ENCODE data around the gene SMIM20.

Gene SMIM20

DNA sequence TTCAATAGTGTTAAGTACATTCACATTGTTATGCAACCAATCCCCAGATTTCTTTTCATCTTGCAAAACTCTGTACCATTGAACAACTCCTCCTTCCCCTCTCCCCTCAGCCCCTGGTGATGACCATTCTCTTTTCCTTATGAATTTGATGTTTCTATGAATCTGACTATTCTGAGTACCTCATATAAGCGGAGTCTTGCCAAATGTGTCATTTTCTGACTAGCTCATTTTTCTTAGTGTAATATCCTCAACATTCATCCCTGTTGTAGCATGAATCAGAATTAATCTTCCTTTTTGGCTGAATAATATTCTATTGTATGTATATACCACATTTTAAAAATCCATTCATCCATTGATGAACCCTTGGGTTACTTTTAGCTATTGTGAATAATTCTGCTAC, 34.0 kb downstream of the SMIM20 start:
- Histone ChIP-seq H4K8ac (ENCODE audit: low read depth, low read length) (no peak overlapping the region), H3K27ac (ENCODE audit: low read depth, low read length) (no peak overlapping the region), H3K79me1 (ENCODE audit: low read length) (no peaks in the 10 kb centered on the region), H2BK120ac (ENCODE audit: insufficient read depth, low read length, poor library complexity) (no peak overlapping the region), H3K18ac (ENCODE audit: low read length) (no peak overlapping the region), H2AK5ac (ENCODE audit: low read length) (no peak overlapping the region), H2BK5ac (ENCODE audit: low read depth, low read length, poor library complexity) (no peak overlapping the region), H3K4me1 (ENCODE audit: control insufficient read depth in 1 of 2, insufficient read depth in 2 of 2, low read length in 2 of 2) (no peaks in the 10 kb centered on the region), H4K12ac (ENCODE audit: low read depth, low read length) (no peak overlapping the region), H3K4me3 (ENCODE audit: low read depth, low read length) (no peak overlapping the region), H2BK12ac (ENCODE audit: low read length) (no peak overlapping the region), H3K4me2 (ENCODE audit: low read length) (no peak overlapping the region), H2AFZ (ENCODE audit: insufficient read depth, low read length, poor library complexity) (no peak overlapping the region), H3K14ac (ENCODE audit: low read length) (no peak overlapping the region), H4K91ac (ENCODE audit: low read depth, low read length) (no peak overlapping the region), H3K79me2 (ENCODE audit: control insufficient read depth, insufficient read depth, low read length, poor library complexity) (no peaks in the 10 kb centered on the region), H3K36me3 (ENCODE audit: control insufficient read depth in 1 of 2, insufficient read depth in 2 of 2, low read length in 2 of 2) (no peaks in the 10 kb centered on the region), H3K9me3 (ENCODE audit: insufficient read depth, low read depth, low read length) (no peaks in the 10 kb centered on the region), H3K9ac (ENCODE audit: low read length) (no peak overlapping the region), H3K27me3 (ENCODE audit: insufficient read depth, low read length) (no peaks in the 10 kb centered on the region), H3K23ac (ENCODE audit: low read length) (no peak overlapping the region), H3K4ac (ENCODE audit: low read depth, low read length) (no peak overlapping the region)
- no CpG with 5 or more reads among the region's 1 CpG for WGBS (ENCODE audit: extremely low coverage, insufficient coverage, insufficient read length)
- no peak for DNase-seq

DNA sequence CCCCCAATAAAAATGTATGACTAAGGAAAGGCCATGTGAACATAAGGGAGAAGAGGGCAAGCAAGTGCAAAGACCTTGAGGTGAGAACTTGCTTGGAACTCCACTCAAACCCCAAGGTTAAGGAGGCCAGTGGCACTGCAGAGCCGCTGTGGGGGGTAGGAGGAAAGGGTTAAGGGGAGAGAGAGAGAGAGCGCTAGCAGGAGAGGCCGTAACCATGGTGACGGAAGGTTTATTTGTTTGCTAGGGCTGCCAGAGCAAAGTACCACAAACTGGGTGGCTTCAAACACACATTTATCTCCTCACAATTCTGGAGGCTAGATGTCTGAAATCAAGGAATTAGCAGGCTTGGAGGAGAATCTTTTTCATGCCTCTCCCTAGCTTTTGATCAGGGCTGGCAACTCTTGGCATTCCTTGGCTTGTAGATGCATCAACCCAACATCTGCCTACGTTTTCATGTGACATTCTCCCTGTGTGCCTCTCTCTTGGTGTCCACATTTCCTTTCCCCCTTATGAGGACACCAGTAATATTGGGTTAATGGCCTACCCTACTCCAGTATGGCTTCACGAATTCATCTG, 35.2 kb downstream of the SMIM20 start:
- H3K36me3 ChIP-seq (ENCODE audit: control insufficient read depth in 1 of 2, insufficient read depth in 2 of 2, low read length in 2 of 2) = no peaks in the 10 kb centered on the region
- no peak overlapping the region for H4K12ac ChIP-seq (ENCODE audit: low read depth, low read length)
- H3K9me3 ChIP-seq (ENCODE audit: insufficient read depth, low read depth, low read length) = no peaks in the 10 kb centered on the region
- no peak for DNase-seq
- no peak overlapping the region for H3K4me3 ChIP-seq (ENCODE audit: low read depth, low read length)
- no peaks in the 10 kb centered on the region for H3K79me1 ChIP-seq (ENCODE audit: low read length)
- no peaks in the 10 kb centered on the region for H3K4me1 ChIP-seq (ENCODE audit: control insufficient read depth in 1 of 2, insufficient read depth in 2 of 2, low read length in 2 of 2)
- H2BK120ac ChIP-seq (ENCODE audit: insufficient read depth, low read length, poor library complexity) = no peak overlapping the region
- no peak overlapping the region for H3K4ac ChIP-seq (ENCODE audit: low read depth, low read length)
- no peak overlapping the region for H4K91ac ChIP-seq (ENCODE audit: low read depth, low read length)
- no peaks in the 10 kb centered on the region for H3K27me3 ChIP-seq (ENCODE audit: insufficient read depth, low read length)
- no peak overlapping the region for H2BK12ac ChIP-seq (ENCODE audit: low read length)
- H3K18ac ChIP-seq (ENCODE audit: low read length) = no peak overlapping the region
- H3K23ac ChIP-seq (ENCODE audit: low read length) = no peak overlapping the region
- H2AK5ac ChIP-seq (ENCODE audit: low read length) = no peak overlapping the region
- H2BK5ac ChIP-seq (ENCODE audit: low read depth, low read length, poor library complexity) = no peak overlapping the region
- H2AFZ ChIP-seq (ENCODE audit: insufficient read depth, low read length, poor library complexity) = no peak overlapping the region
- no peaks in the 10 kb centered on the region for H3K79me2 ChIP-seq (ENCODE audit: control insufficient read depth, insufficient read depth, low read length, poor library complexity)
- H3K27ac ChIP-seq (ENCODE audit: low read depth, low read length) = no peak overlapping the region
- no peak overlapping the region for H3K14ac ChIP-seq (ENCODE audit: low read length)
- WGBS (ENCODE audit: extremely low coverage, insufficient coverage, insufficient read length) = no CpG with 5 or more reads among the region's 6 CpGs
- no peak overlapping the region for H4K8ac ChIP-seq (ENCODE audit: low read depth, low read length)
- H3K9ac ChIP-seq (ENCODE audit: low read length) = no peak overlapping the region
- H3K4me2 ChIP-seq (ENCODE audit: low read length) = no peak overlapping the region

DNA sequence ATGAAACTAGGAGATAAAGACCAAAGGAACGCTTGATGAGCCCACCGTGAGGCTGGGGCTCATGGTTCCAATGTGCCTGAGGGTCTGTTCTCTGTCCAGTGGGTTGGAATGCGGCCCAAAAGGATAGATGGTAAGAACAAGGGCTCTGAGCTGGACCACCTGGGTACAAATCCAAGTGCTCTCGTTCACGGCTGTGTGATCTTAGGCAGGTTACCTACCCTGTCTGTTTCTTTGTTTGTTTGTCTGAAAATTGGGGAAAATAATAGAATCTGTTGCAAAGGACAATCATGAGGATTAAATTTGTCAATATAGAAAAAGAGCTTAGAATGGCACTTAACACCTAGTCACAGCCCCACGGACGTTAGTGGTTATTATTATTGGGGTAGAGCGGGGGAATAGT, 36.0 kb downstream of the SMIM20 start:
- Histone ChIP-seq H3K4me3 (ENCODE audit: low read depth, low read length) (no peak overlapping the region), H2AFZ (ENCODE audit: insufficient read depth, low read length, poor library complexity) (no peak overlapping the region), H3K79me2 (ENCODE audit: control insufficient read depth, insufficient read depth, low read length, poor library complexity) (no peaks in the 10 kb centered on the region), H3K36me3 (ENCODE audit: control insufficient read depth in 1 of 2, insufficient read depth in 2 of 2, low read length in 2 of 2) (no peaks in the 10 kb centered on the region), H3K14ac (ENCODE audit: low read length) (no peak overlapping the region), H3K18ac (ENCODE audit: low read length) (no peak overlapping the region), H3K9ac (ENCODE audit: low read length) (no peak overlapping the region), H4K91ac (ENCODE audit: low read depth, low read length) (no peak overlapping the region), H2BK5ac (ENCODE audit: low read depth, low read length, poor library complexity) (no peak overlapping the region), H3K4me1 (ENCODE audit: control insufficient read depth in 1 of 2, insufficient read depth in 2 of 2, low read length in 2 of 2) (no peaks in the 10 kb centered on the region), H2AK5ac (ENCODE audit: low read length) (no peak overlapping the region), H3K4me2 (ENCODE audit: low read length) (no peak overlapping the region), H3K4ac (ENCODE audit: low read depth, low read length) (no peak overlapping the region), H4K8ac (ENCODE audit: low read depth, low read length) (no peak overlapping the region), H4K12ac (ENCODE audit: low read depth, low read length) (no peak overlapping the region), H3K23ac (ENCODE audit: low read length) (no peak overlapping the region), H3K27me3 (ENCODE audit: insufficient read depth, low read length) (no peaks in the 10 kb centered on the region), H3K9me3 (ENCODE audit: insufficient read depth, low read depth, low read length) (no peaks in the 10 kb centered on the region), H2BK12ac (ENCODE audit: low read length) (no peak overlapping the region), H3K79me1 (ENCODE audit: low read length) (no peaks in the 10 kb centered on the region), H2BK120ac (ENCODE audit: insufficient read depth, low read length, poor library complexity) (no peak overlapping the region), H3K27ac (ENCODE audit: low read depth, low read length) (no peak overlapping the region)
- no CpG with 5 or more reads among the region's 8 CpGs for WGBS (ENCODE audit: extremely low coverage, insufficient coverage, insufficient read length)
- no peak for DNase-seq

DNA sequence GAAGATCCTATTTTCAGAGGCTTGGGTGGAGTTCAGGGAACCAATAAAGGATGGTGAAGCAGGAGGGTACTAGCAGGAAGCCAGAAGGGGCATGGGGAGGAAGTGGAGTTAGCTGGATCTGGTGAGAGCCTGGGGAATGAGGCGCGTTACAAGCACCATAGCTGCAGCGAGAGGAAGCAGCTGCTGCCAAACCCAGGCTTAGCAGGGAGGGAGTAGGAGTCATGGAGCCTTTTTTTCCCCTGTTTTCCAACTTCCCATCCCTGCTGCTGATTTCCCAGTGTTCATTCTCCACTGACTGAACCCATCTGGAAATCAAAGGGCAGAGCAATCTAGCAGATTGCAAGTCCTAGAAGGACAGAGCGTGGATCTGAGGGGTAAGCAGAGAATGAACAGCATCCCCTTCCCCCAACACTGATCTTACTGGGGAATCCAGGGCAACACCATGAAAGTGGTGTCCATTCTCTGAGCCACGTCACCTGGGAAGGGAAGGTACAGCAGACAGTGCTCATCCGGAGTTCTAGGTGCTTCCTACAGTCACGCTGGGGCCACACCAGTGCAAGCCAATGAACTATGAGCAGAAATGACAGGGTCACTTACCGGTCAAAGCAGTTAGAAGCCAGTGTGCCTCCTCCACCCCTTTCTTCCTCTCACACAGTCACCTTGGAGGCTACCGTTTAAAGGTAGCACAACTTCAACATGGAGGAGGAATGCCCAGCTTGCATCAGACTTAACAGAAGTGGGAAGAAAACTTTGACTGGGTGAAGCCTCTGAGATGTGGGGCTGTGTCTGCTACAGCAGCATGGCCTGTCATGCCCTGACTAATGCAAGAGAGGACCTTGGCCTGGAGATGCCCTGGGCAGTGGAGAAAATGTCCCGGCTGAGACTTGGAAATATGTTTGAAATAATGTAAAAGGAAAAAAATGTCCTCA, 36.7 kb downstream of the SMIM20 start:
- Histone ChIP-seq H3K4me3 (ENCODE audit: low read depth, low read length) (no peak overlapping the region), H3K79me2 (ENCODE audit: control insufficient read depth, insufficient read depth, low read length, poor library complexity) (no peaks in the 10 kb centered on the region), H3K9me3 (ENCODE audit: insufficient read depth, low read depth, low read length) (no peaks in the 10 kb centered on the region), H2BK12ac (ENCODE audit: low read length) (no peak overlapping the region), H3K14ac (ENCODE audit: low read length) (no peak overlapping the region), H3K23ac (ENCODE audit: low read length) (no peak overlapping the region), H3K79me1 (ENCODE audit: low read length) (no peaks in the 10 kb centered on the region), H2BK5ac (ENCODE audit: low read depth, low read length, poor library complexity) (no peak overlapping the region), H3K27me3 (ENCODE audit: insufficient read depth, low read length) (no peaks in the 10 kb centered on the region), H3K4me2 (ENCODE audit: low read length) (no peak overlapping the region), H4K8ac (ENCODE audit: low read depth, low read length) (no peak overlapping the region), H3K36me3 (ENCODE audit: control insufficient read depth in 1 of 2, insufficient read depth in 2 of 2, low read length in 2 of 2) (no peaks in the 10 kb centered on the region), H3K4ac (ENCODE audit: low read depth, low read length) (no peak overlapping the region), H3K4me1 (ENCODE audit: control insufficient read depth in 1 of 2, insufficient read depth in 2 of 2, low read length in 2 of 2) (no peaks in the 10 kb centered on the region), H4K12ac (ENCODE audit: low read depth, low read length) (no peak overlapping the region), H4K91ac (ENCODE audit: low read depth, low read length) (no peak overlapping the region), H2AFZ (ENCODE audit: insufficient read depth, low read length, poor library complexity) (no peak overlapping the region), H3K18ac (ENCODE audit: low read length) (no peak overlapping the region), H2BK120ac (ENCODE audit: insufficient read depth, low read length, poor library complexity) (no peak overlapping the region), H3K9ac (ENCODE audit: low read length) (no peak overlapping the region), H2AK5ac (ENCODE audit: low read length) (no peak overlapping the region), H3K27ac (ENCODE audit: low read depth, low read length) (no peak overlapping the region)
- peak in 1 of 2 donors; percentile 20 for DNase-seq
- WGBS (ENCODE audit: extremely low coverage, insufficient coverage, insufficient read length) = no CpG with 5 or more reads among the region's 10 CpGs
